ENCODE results near the gene RAF1. TPM values are rescaled to one million over a fixed set of nuclear protein-coding genes. Genes with fewer than 3 reads are reported as not detected.
A peak's percentile ranks its signal among the peaks of the same experiment; 100 is the strongest.

RAF1 gene
- total RNA-seq, 1 experiment from 2014 or later, result 64.3 TPM

GRCh38 chr3:12578742-12579141, 85.2 kb downstream of the RAF1 start:
- peaks cover 20 to 41% of the 10 kb centered on the region in 2 experiments for H3K36me3 ChIP-seq (ENCODE audit: control insufficient read depth in 1 of 2, insufficient read depth in 2 of 2, low read length in 2 of 2)
- ATAC-seq, result no peak
- no peak overlapping the region for H2AFZ ChIP-seq (ENCODE audit: low read depth, low read length, poor library complexity, severe bottlenecking)
- H4K20me1 ChIP-seq (ENCODE audit: insufficient read depth), result no peaks in the 10 kb centered on the region; the same call in 1 of the 2 replicates
- intact Hi-C loops (cut with micrococcal nuclease), result no loop called here
- BruUV-seq (replicated peaks), result no TSS peak
- H3K79me2 ChIP-seq (ENCODE audit: insufficient read depth, low read length), result no peaks in the 10 kb centered on the region; the same call in 1 of the 2 replicates
- POLR2A ChIA-PET, result interaction anchor here (0.7 kb wide), 1 partner anchor 36 kb away, joined by 5 read pairs; no protein-coding TSS in a partner anchor
- H3K4me3 ChIP-seq (replicated peaks in 1 of 2; ENCODE audit: low read depth in 1 of 2, low read length in 2 of 2), result no peak overlapping the region
- RAD21 ChIA-PET (ENCODE audit: low non-redundant PET in 1 of 2, low total read pairs in 2 of 2, uncharacterized antibody in 2 of 2, unreplicated experiment in 2 of 2), result no interaction called here
- no peak overlapping the region for H3K27ac ChIP-seq (ENCODE audit: low read depth, low read length)
- H3K4me2 ChIP-seq (ENCODE audit: low read length), result no peak overlapping the region
- CTCF ChIA-PET, result interaction anchor here (1.0 kb wide), 1 partner anchor 11 kb away, joined by 3 read pairs; no protein-coding TSS in a partner anchor
- H3K4me1 ChIP-seq (ENCODE audit: control insufficient read depth in 1 of 2, insufficient read depth in 2 of 2, low read length in 2 of 2), result no peaks in the 10 kb centered on the region
- no peak for DNase-seq (ENCODE audit: low read depth, low spot score)
- H3K9me3 ChIP-seq (ENCODE audit: control insufficient read depth in 1 of 2, insufficient read depth in 1 of 2, low read depth in 1 of 2, low read length in 2 of 2), result no peaks in the 10 kb centered on the region
- TF ChIP-seq CTCF (IDR thresholded peaks at IDR 0.05 in 2 of 3, conservative IDR thresholded peaks at IDR 0.05 in 1 of 3; ENCODE audit: borderline replicate concordance in 1 of 3, insufficient read depth in 1 of 3, low read depth in 2 of 3, low read length in 2 of 3) (peak in 2 of 3 experiments; percentile 10 to 40; a peak in 2 of 6 replicates), SP1 (IDR thresholded peaks at IDR 0.05; ENCODE audit: low read depth) (no peak)
- H3K27me3 ChIP-seq (ENCODE audit: insufficient read depth, low read length), result no peaks in the 10 kb centered on the region
- H3K9ac ChIP-seq (ENCODE audit: low read length), result no peak overlapping the region
- no peaks in the 10 kb centered on the region for H3K9me2 ChIP-seq (ENCODE audit: insufficient read depth)

- Histone ChIP-seq H3K27me3 (ENCODE audit: insufficient read depth, low read length) (no peaks in the 10 kb centered on the region), H3K9me3 (ENCODE audit: control insufficient read depth in 1 of 2, insufficient read depth in 1 of 2, low read depth in 1 of 2, low read length in 2 of 2) (no peaks in the 10 kb centered on the region), H3K27ac (ENCODE audit: low read depth, low read length) (no peak overlapping the region), H2AFZ (ENCODE audit: low read depth, low read length, poor library complexity, severe bottlenecking) (no peak overlapping the region), H3K9me2 (ENCODE audit: insufficient read depth) (no peaks in the 10 kb centered on the region), H3K4me3 (replicated peaks in 1 of 2; ENCODE audit: low read depth in 1 of 2, low read length in 2 of 2) (no peak overlapping the region), H3K36me3 (ENCODE audit: control insufficient read depth in 1 of 2, insufficient read depth in 2 of 2, low read length in 2 of 2) (peaks cover 21 to 38% of the 10 kb centered on the region in 2 experiments), H3K4me2 (ENCODE audit: low read length) (no peak overlapping the region), H4K20me1 (ENCODE audit: insufficient read depth) (no peaks in the 10 kb centered on the region), H3K4me1 (ENCODE audit: control insufficient read depth in 1 of 2, insufficient read depth in 2 of 2, low read length in 2 of 2) (no peaks in the 10 kb centered on the region), H3K79me2 (ENCODE audit: insufficient read depth, low read length) (no peaks in the 10 kb centered on the region; the same call in 1 of the 2 replicates), H3K9ac (ENCODE audit: low read length) (no peak overlapping the region)
- DNase-seq (ENCODE audit: low read depth, low spot score), result no peak
- ATAC-seq, result no peak
- ChIA-PET POLR2A (interaction anchor here (0.6 kb wide), 1 partner anchor 403 kb away, joined by 3 read pairs; no protein-coding TSS in a partner anchor), RAD21 (ENCODE audit: low non-redundant PET in 1 of 2, low total read pairs in 2 of 2, uncharacterized antibody in 2 of 2, unreplicated experiment in 2 of 2) (no interaction called here), CTCF (no interaction called here)
- intact Hi-C loops (cut with micrococcal nuclease), result no loop called here
- no TSS peak for BruUV-seq (replicated peaks)
- TF ChIP-seq ATF3 (IDR thresholded peaks at IDR 0.05) (no peak), POLR2AphosphoS5 (IDR thresholded peaks at IDR 0.05; ENCODE audit: low read depth, low read length) (no peak), CBX3 (IDR thresholded peaks at IDR 0.05; ENCODE audit: low read depth) (no peak), EGR1 (IDR thresholded peaks at IDR 0.05; ENCODE audit: low read depth) (no peak)
These were observed 86.5 kb downstream of the RAF1 start for GRCh38 chr3:12577379-12577778.
